A549 (cell line): ENCODE data around the gene CUX1.
"Not testable (repeated sequence)": the region's sequence is repeated elsewhere in the genome, so short reads cannot be mapped to it uniquely, and the experiment has no call there.

Experiments
- EP300 ChIP-seq, 2 experiments: fragments of >200 bp; sonication (Bioruptor Twin); formaldehyde crosslinking; IDR thresholded peaks; 2 replicates in 1 of 2; 3 replicates in 1 of 2; pipeline ENCODE4 v1.6.1; 2016 to 2017
- JUN ChIP-seq, 2 experiments: fragments of >200 bp; sonication (Bioruptor Twin); formaldehyde crosslinking; IDR thresholded peaks; 2 replicates in 1 of 2; 3 replicates in 1 of 2; pipeline ENCODE4 v1.6.1; 2016 to 2017
- TF ChIP-seq, protein P1 (sequence below): fragments of 250-450 bp; sonication (Bioruptor Pico); IDR thresholded peaks from 2 replicates; pipeline ENCODE4 v1.5.0; 2021; ENCODE audit warnings: mild to moderate bottlenecking, moderate library complexity, borderline replicate concordance

DNA sequence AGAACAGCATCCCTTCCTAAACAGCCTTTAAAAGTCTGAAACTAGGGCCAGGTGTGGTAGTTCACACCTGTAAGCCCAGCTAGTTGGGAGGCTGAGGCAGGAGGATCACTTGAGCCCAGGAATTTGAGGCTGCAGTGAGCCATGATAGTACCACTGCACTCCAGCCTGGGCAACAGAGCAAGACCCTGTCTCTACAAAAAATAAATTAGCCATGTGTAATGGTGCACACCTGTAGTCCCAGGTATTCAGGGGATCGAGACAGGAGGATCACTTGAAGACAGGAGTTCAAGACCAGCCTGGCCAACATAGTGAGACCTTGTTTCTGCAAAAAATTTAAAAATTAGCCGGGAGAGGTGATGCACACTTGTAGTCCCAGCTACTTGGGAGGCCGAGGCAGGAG lies 325.0 kb downstream of the CUX1 start:
- not testable (repeated sequence) for TF ChIP-seq EP300, JUN (IDR thresholded peaks at IDR 0.05)
- TF ChIP-seq, protein P1, sequence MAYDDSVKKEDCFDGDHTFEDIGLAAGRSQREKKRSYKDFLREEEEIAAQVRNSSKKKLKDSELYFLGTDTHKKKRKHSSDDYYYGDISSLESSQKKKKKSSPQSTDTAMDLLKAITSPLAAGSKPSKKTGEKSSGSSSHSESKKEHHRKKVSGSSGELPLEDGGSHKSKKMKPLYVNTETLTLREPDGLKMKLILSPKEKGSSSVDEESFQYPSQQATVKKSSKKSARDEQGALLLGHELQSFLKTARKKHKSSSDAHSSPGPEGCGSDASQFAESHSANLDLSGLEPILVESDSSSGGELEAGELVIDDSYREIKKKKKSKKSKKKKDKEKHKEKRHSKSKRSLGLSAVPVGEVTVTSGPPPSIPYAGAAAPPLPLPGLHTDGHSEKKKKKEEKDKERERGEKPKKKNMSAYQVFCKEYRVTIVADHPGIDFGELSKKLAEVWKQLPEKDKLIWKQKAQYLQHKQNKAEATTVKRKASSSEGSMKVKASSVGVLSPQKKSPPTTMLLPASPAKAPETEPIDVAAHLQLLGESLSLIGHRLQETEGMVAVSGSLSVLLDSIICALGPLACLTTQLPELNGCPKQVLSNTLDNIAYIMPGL, result not testable (repeated sequence)
